Gastroesophageal sphincter (tissue), 4 donors: ENCODE measurements around the gene LINC00305. TPM values are rescaled to one million over a fixed set of nuclear protein-coding genes. Genes with fewer than 3 reads are reported as not detected.

Experiments
- ATAC-seq: fragments of 150-250 bp; one replicate; pipeline ENCODE4 v1.9.1; 2016; ENCODE audit warnings: mild to moderate bottlenecking, moderate library complexity
- H3K27ac ChIP-seq, 4 donors: fragments of 200-600 bp; sonication (generic) in 3 of 4; 1 replicate in 3 of 4; 2 replicates in 1 of 4; pipeline ENCODE4 v1.5.1; 2016 to 2019
- H3K27me3 ChIP-seq: fragments of 200-600 bp; sonication (generic); one replicate; pipeline ENCODE4 v1.5.1; 2019
- H3K36me3 ChIP-seq, 2 donors: fragments of 200-600 bp; sonication (generic); one replicate each; pipeline ENCODE4 v1.5.1; 2019; ENCODE audit warnings: control low read depth in 1 of 2
- H3K4me1 ChIP-seq, 3 donors: fragments of 200-600 bp; sonication (generic); 1 replicate in 2 of 3; 2 replicates in 1 of 3; pipeline ENCODE4 v1.5.1; 2016 to 2019; ENCODE audit warnings: control low read depth in 2 of 3
- H3K4me3 ChIP-seq, 2 donors: fragments of 200-600 bp; sonication (generic); one replicate each; pipeline ENCODE4 v1.5.1; 2019; ENCODE audit warnings: mild to moderate bottlenecking in 1 of 2, moderate library complexity in 1 of 2
- H3K9me3 ChIP-seq, 3 donors: fragments of 200-600 bp; sonication (generic); one replicate each; pipeline ENCODE4 v1.5.1; 2017 to 2019; ENCODE audit warnings: control low read depth in 2 of 3
- CTCF ChIP-seq, 4 experiments: fragments of 200-600 bp in 2 of 4; fragments of 450-650 bp in 2 of 4; sonication (generic) in 1 of 4; IDR thresholded peaks; one replicate each; pipeline ENCODE4 v1.5.1; 2017 to 2019; ENCODE audit warnings: antibody characterized with exemption in 4 of 4, mild to moderate bottlenecking in 2 of 4, moderate library complexity in 2 of 4
- EP300 ChIP-seq: sonication (generic); formaldehyde crosslinking; IDR thresholded peaks from one replicate; pipeline ENCODE4 v1.6.1; 2017; ENCODE audit warnings: antibody characterized with exemption, mild to moderate bottlenecking
- POLR2A ChIP-seq, 2 donors: fragments of 450-650 bp; IDR thresholded peaks; one replicate each; pipeline ENCODE4 v1.6.1; 2017; ENCODE audit warnings: antibody characterized with exemption in 2 of 2, mild to moderate bottlenecking in 2 of 2, moderate library complexity in 1 of 2
- POLR2AphosphoS5 ChIP-seq: sonication (generic); formaldehyde crosslinking; IDR thresholded peaks from one replicate; pipeline ENCODE4 v1.6.1; 2017; ENCODE audit warnings: antibody characterized with exemption
- WGBS, 2 donors: methylation state at CpG; one replicate each; pipeline ENCODE4 v1.1.5; 2018; ENCODE audit warnings: low coverage in 1 of 2; 5-methylcytosine and 5-hydroxymethylcytosine counted together
- total RNA-seq, 4 donors: library from RNA; depleted of rRNA; stranded (reverse); fragments of >200 nt; gene quantifications; one replicate each; pipeline ENCODE4 v1.1.0, GENCODE V29; 2016

Gene LINC00305
- total RNA-seq, 4 donors from 2014 or later, result not detected

GRCh38 chr18:64095056-64095455 lies 53.8 kb downstream of the LINC00305 start:
- Histone ChIP-seq H3K9me3 (no peaks in the 10 kb centered on the region), H3K4me3 (no peak overlapping the region), H3K36me3 (no peaks in the 10 kb centered on the region), H3K27ac (no peak overlapping the region), H3K4me1 (no peaks in the 10 kb centered on the region), H3K27me3 (no peaks in the 10 kb centered on the region)
- no peak for TF ChIP-seq CTCF (IDR thresholded peaks at IDR 0.05)
- TF ChIP-seq POLR2AphosphoS5, result no peak
- no peak for TF ChIP-seq POLR2A (IDR thresholded peaks at IDR 0.05)
- TF ChIP-seq EP300, result no peak
- 83% methylated on average over 1 of the region's 1 CpG; no CpG with 5 or more reads in 1 of the 2 donors for WGBS, 2 donors
- no peak for ATAC-seq

GRCh38 chr18:64094210-64094609 lies 54.7 kb downstream of the LINC00305 start:
- TF ChIP-seq CTCF (IDR thresholded peaks at IDR 0.05) (no peak), EP300 (no peak), POLR2A (IDR thresholded peaks at IDR 0.05) (no peak), POLR2AphosphoS5 (no peak)
- Histone ChIP-seq H3K36me3 (no peaks in the 10 kb centered on the region), H3K4me3 (no peak overlapping the region), H3K4me1 (no peaks in the 10 kb centered on the region), H3K27ac (no peak overlapping the region), H3K27me3 (no peaks in the 10 kb centered on the region), H3K9me3 (no peaks in the 10 kb centered on the region)
- WGBS, 2 donors, result 20 to 29% methylated on average over 1 of the region's 1 CpG
- no peak for ATAC-seq

- no peak overlapping the region for H3K4me3 ChIP-seq
- H3K27me3 ChIP-seq, result no peaks in the 10 kb centered on the region
- H3K4me1 ChIP-seq, result no peaks in the 10 kb centered on the region
- H3K27ac ChIP-seq, result no peak overlapping the region
- ATAC-seq, result no peak
- no peaks in the 10 kb centered on the region for H3K9me3 ChIP-seq
- no peaks in the 10 kb centered on the region for H3K36me3 ChIP-seq
- TF ChIP-seq CTCF (IDR thresholded peaks at IDR 0.05), result no peak
- no peak for TF ChIP-seq POLR2AphosphoS5
- TF ChIP-seq EP300, result no peak
- no peak for TF ChIP-seq POLR2A (IDR thresholded peaks at IDR 0.05)
Measured at GRCh38 chr18:64091526-64091925, 57.4 kb downstream of the LINC00305 start.

- Histone ChIP-seq H3K36me3 (no peaks in the 10 kb centered on the region), H3K27me3 (no peaks in the 10 kb centered on the region), H3K27ac (no peak overlapping the region), H3K4me3 (no peak overlapping the region), H3K9me3 (no peaks in the 10 kb centered on the region), H3K4me1 (no peaks in the 10 kb centered on the region)
- WGBS, 2 donors, result 82 to 86% methylated on average over 2 of the region's 2 CpGs
- TF ChIP-seq POLR2AphosphoS5 (no peak), POLR2A (IDR thresholded peaks at IDR 0.05) (no peak), CTCF (IDR thresholded peaks at IDR 0.05) (no peak), EP300 (no peak)
- no peak for ATAC-seq
Measured at GRCh38 chr18:64090876-64091275, 58.0 kb downstream of the LINC00305 start.

GRCh38 chr18:64083916-64084315 lies 65.0 kb downstream of the LINC00305 start:
- 63 to 100% methylated on average over 1 of the region's 1 CpG for WGBS, 2 donors
- Histone ChIP-seq H3K27ac (no peak overlapping the region), H3K27me3 (no peaks in the 10 kb centered on the region), H3K4me1 (no peaks in the 10 kb centered on the region), H3K36me3 (no peaks in the 10 kb centered on the region), H3K4me3 (no peak overlapping the region), H3K9me3 (no peaks in the 10 kb centered on the region)
- no peak for ATAC-seq
- TF ChIP-seq POLR2A (IDR thresholded peaks at IDR 0.05) (no peak), POLR2AphosphoS5 (no peak), EP300 (no peak), CTCF (IDR thresholded peaks at IDR 0.05) (no peak)
